HG03520 (cell line): ENCODE measurements around the gene ETV5.
"Not testable (repeated sequence)": the region's sequence is repeated elsewhere in the genome, so short reads cannot be mapped to it uniquely, and the experiment has no call there.

Experiments
- ATAC-seq: cut with Tn5 transposase; IDR thresholded peaks from one replicate; pipeline ENCODE4 v1.9.1; 2021; ENCODE audit warnings: mild to moderate bottlenecking, moderate library complexity; ENCODE audit not compliant: unreplicated experiment

Gene ETV5

DNA sequence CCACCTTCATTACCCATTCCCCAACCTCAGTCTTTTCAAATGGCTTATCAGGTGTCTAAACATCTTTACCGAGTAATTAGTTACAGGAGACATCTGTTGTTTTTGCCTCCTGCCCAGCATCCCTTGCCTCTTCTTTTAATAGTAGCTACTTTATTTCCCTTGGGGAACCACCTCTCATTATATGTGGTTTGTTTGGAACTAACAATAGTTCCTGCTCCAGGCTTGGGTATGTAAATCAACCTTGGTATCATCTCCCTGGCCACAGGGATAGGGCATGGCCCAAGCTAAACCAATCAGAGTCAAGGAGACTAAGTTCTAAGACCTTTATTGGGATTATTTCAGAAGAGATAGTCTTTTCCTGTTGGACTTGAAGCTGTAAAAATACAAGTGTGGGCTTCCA lies 76.6 kb downstream of the ETV5 start:
- ATAC-seq: no peak

DNA sequence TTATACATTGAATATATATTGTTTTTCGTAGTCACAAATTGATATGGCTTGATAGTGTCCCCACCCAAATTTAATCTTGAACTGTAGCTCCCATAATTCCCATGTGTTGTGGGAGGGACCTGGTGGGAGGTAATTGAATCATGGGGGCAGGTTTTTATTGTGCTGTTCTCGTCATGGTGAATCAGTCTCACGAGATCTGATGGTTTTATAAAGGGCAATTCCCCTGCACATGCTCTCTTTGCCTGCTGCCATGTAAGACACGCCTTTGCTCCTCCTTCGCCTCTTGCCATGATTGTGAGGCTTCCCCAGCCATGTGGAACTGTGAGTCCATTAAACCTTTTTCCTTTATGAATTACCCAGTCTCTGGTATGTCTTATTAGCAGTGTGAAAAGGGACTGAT lies 82.9 kb downstream of the ETV5 start:
- not testable (repeated sequence) for ATAC-seq

DNA sequence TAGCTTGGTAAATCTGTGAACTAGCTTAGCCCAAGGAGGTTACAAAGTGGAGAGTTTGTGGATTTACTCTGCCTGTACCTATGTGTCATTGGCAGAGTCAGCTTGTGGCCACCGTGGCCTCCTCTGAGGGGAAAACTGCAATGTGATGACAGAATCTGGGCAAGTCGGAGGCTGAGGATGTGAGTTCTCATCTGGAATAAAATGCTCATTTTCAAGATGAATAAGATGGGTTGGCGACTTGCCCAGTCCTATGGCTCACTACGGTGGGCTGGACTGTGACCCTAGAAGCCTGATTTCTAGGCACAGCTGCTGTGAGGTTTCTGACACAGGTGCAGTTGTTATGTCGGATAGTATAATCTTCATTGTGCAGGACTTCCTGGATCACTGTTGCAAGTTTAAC lies 83.7 kb downstream of the ETV5 start:
- ATAC-seq: no peak

DNA sequence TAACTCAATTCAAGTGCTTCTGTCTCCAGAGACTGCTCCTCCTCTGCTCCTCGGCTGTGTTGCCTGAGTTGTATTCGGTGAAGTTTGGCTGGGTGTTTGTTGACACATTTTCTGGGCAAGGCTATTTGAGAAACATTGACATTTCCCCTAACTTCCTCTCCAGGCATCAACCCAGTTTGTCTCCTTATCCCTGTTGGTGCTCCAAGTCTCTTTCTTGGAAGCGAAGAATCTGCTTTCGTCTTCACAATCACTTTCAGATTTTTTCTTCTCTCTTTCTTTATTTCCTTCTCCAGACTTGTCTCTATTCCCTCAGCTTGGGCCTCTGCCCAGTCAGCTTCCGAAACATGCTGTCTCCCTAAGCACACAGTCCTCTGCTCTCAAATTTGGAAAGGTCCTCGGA lies 84.7 kb downstream of the ETV5 start:
- ATAC-seq: no peak

DNA sequence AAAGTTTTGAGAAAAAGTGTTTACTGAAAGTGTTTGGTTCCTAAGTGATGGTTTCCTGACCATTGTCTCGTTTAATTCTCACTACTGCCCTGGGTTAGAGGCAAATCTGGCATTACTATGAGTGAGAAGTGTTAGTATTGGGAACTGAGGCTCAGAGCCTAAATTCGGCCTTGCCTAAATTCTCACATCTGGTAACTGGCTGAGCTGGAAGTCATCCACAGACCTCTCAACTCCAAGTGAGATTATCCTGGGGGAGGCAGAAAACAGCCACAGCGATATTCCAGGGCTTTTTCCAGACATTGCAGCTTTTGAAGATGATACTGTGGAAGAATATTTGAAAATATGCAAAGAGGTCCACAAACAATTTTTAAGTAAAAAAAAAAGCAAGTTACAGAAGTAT lies 86.0 kb downstream of the ETV5 start:
- no peak for ATAC-seq

DNA sequence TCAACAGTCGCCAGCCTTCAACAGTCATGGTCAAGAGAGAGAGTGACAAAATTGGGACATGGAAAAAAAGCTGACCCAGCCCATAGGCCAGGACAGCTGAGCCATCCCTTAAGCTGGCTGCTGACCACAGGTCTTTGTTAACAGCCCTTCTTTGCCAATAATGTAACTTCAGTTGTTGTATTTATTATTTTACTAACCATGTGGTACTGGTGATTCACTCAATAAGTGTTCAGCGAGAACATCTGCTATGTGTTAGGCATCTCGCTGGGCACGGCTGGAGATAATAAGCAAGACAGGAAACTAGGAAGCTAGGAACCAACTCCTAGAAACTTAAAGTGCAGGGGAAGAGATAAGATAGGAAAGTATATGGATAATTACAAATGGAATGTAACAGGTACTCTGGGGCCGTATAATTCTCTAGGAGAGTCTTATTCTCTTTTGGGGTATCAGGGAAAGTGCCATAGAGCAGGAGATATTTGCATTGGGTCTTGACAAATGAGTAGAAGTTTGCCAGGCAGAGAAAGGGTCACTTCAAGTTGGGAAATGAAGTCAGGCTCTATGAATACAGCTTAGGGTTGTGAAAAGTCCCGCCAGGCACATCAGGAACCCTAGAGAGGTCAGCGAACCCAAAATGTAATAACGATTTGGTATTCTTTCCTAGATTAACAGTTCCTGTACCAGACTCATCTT lies 87.1 kb downstream of the ETV5 start:
- no peak for ATAC-seq

DNA sequence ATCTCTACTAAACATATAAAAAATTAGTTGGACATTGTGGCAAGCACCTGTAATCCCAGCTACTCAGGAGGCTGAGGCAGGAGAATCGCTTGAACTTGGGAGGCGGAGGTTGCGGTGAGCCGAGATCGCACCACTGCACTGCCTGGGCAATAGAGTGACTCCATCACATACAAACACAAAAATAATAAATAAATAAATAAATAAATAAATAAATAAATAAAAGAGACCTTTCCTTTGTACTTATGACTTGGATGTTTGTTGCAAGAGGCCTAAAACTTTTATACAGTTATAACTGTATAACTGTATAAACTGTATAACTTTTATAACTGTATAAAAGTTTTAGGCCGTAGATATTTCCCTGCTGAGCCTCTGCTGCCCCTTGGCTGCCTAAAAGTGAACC lies 87.6 kb downstream of the ETV5 start:
- not testable (repeated sequence) for ATAC-seq

DNA sequence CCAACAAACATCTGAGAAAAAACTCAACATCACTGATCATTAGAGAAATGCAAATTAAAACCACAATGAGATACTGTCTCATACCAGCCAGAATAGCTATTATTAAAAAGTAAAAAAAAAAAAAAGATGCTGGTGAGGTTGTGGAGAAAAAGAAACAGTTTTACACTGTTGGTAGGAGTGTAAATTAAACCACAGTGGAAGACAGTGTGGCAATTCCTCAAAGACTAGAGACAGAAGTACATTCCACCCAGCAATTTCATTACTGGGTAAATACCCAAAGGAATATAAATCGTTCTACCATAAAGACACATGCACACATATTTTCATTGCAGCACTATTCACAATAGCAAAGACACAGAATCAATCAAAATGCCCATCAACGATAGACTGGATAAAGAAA lies 89.6 kb downstream of the ETV5 start:
- ATAC-seq: not testable (repeated sequence)

DNA sequence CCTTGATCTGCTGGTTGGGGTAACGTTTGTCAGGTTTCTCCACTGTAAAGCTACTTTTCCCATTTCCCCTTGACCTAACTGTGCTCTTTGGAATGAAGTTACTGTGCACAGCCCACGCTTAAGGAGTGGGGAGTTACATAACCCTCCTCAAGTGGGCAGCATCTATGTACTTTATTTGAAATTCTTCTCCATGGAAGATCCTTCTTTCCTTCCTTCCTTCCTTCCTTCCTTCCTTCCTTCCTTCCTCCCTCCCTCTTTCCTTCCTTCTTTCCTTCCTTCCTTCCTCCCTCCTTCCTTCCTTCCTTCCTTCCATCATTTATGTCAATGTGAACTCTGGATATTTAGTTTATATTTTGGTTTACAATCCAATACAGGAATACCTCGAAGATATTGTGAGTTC lies 94.0 kb downstream of the ETV5 start:
- no peak for ATAC-seq

DNA sequence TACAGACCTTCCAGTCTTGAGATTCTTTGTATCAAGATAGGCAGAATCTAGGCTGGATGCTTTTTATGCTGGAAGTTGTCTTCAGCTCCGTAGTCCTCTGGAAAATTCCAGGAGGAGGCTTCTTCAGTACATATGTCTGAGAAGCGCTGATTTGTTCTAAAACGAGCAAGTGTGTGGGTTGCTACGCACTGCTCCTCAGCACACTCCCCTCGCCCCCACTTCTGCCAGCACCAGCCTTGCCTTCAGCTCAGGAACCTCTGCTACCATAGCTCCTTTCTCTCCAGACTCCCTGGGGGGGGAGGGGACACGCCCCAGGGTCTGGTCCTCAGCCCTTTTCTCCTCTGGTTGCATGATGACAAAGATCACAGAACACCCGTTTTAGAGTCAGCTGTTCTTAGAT lies 95.6 kb downstream of the ETV5 start:
- ATAC-seq: no peak

DNA sequence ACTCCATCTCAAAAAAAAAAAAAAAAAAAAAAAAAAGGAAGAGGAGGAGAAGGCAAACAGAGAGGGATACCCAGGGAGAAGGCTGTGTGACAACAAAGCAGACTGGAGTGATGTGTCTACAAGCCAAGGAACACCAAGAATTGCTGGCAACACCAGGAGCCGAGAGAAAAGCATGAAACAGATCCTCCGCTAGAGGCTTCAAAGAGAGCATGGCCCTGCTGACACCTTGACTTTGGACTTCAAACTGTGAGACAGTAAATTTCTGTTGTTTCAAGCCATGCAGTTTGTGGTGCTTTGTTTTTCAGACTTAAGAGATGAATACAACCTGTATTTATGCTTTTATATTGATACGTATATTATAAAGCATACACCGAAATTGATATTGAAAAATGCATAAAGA lies 96.8 kb downstream of the ETV5 start:
- no peak for ATAC-seq

DNA sequence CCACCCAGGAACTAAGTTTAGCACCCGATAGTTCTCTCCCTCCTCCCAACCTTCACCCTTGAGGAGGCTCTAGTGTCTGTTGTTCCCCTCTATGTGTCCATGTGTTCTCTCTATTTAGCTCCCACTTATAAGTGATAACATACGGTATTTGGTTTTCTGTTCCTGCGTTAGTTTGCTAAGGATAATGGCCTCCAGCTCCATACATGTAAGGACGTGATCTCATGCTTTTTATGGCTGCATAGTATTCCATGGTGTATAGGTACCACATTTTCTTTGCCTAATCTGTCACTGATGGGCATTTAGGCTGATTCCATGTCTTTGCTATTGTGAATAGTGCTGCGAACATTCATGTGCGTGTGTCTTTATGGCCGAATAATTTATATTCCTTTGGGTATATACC lies 104.2 kb downstream of the ETV5 start:
- ATAC-seq: no peak

DNA sequence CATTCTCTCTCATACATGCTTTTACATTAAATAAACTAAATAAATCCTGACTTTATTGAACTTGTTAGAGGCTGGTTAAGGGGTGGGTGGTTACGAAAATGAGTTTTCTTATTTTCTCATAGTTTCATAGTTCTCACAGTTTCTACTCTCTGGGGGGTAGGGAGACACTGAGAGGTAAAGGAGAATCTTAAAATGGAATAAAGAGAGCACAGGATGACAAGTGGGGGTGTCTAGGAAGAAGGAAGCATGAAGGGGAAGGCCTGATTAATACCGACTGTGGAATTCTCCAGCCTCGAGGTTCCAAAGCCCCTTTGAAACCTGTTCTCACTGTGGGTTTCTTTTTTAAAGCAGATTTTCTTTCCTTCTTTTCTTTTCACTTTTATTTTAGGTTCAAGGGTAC lies 104.7 kb downstream of the ETV5 start:
- peak; percentile 35 for ATAC-seq

DNA sequence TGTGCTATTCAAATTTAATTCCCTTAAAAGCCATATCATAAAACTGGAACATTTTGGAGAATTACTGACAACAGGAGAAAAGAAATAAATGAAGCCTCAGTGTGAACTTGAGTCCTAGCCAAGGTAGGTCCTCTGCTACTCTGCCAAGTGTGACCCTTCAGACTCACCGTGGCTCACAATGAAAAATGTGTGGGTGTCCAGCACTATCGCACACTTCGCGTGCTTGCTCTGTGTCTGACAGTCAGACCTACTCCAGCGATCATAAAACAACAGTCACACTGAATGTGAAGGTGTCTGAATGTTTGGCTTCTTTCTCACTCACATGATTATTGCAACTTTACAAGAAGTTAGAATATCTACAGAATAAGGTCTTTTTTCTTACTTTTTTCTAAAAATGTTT lies 105.3 kb downstream of the ETV5 start:
- peak; percentile 68 for ATAC-seq

DNA sequence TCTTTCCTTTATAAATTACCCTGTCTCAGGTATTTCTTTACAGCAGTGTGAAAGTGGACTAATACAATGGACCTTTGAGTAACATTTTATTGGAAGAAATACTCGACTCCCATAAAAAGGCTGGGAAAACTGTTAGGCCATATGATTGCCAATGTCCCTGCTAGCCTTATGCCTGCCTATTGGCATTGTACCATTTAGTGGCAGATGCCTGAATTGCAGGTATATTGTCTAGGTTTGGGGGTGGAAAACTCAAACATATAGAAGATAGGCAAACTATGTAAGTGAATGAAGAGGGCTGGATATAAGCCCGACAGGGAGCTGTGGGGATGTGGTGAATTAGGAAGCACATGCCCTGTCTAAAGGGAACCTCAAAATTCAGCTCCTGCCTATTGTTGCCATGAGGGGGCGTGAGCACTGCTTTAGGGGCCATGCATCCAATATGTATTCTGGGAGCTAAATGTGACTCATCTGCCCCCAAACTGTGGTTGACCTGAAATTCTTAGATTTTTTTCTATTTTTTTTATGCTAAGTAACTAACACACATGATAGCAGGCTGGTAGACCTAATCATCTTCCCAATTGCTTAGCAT lies 105.9 kb downstream of the ETV5 start:
- no peak for ATAC-seq

DNA sequence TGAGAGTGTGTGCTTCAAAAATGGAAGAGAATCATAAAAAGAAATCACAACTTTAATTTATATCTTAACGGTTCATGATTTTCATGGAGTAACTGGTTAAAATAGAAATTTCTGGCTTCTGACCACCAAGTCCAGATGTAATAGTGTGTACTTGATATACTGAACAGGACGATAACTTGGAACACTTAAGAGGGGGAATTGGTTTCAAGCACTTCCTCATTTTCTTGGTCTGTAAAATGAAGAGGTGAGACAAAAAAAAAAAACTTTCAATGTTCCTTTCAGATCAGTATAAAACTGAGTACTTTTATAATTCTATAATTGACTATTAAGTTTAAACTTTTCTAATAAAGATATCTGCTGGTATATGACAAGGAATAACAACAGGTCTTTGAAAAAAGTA lies 107.0 kb downstream of the ETV5 start:
- ATAC-seq: no peak

DNA sequence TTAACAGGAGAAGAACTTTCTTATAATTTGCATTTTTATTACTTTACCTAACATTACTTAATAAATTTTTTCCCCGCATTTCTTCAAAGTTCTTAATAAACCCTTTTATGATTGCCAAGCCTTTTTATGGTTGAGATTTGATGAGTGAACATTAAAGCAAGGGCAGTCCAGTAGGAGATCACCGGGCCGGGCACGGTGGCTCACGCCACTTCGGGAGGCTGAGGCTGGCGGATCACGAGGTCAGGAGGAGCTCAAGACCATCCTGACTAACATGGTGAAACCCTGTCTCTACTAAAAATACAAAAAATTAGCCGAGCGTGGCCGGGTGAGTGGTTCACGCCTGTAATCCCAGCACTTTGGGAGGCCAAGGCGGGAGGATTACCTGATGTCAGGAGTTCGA lies 109.7 kb downstream of the ETV5 start:
- no peak for ATAC-seq

DNA sequence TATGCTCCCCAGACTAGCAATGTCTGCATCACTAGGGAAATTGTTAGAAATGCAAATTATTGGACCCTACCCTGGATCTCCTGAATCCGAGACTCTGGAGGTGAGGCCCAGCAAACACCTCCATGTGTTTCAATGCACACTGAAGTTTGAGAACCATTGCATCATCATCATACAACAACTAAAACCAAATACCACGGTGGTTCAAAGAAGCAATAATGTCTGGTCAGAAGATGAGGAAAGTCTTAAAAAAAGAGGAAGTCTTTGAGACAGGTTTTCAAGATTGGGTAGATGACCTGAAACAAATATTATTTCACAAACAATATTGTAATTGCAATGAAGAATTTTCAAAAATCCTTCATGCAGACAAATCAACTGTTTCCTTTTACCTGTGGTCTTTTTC lies 110.8 kb downstream of the ETV5 start:
- ATAC-seq: no peak

DNA sequence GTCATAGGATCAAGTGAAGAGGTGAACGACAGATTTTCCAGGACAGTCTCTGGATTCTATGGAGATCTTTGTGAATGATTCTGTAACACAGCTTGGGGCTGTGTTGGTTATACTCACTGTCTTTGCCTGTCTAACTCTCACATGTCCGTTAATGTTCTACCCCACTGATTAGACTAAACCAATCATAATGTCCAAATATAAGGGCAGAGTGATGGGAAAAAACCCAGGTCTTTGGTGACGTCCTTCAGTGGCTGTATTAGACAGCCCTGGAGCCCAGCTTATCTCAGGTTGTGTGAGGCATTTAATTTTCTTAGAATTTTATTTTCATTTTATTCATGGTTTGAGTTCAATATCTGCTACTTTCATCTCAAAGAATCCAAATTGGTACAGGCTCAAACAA lies 111.8 kb downstream of the ETV5 start:
- ATAC-seq: no peak
